HG02588 (cell line): ENCODE data around the gene PPP4R2.

Source experiments
- ATAC-seq: cut with Tn5 transposase; IDR thresholded peaks from one replicate; pipeline ENCODE4 v1.9.1; 2021; ENCODE audit warnings: mild to moderate bottlenecking, moderate library complexity; ENCODE audit not compliant: unreplicated experiment

The PPP4R2 gene

DNA sequence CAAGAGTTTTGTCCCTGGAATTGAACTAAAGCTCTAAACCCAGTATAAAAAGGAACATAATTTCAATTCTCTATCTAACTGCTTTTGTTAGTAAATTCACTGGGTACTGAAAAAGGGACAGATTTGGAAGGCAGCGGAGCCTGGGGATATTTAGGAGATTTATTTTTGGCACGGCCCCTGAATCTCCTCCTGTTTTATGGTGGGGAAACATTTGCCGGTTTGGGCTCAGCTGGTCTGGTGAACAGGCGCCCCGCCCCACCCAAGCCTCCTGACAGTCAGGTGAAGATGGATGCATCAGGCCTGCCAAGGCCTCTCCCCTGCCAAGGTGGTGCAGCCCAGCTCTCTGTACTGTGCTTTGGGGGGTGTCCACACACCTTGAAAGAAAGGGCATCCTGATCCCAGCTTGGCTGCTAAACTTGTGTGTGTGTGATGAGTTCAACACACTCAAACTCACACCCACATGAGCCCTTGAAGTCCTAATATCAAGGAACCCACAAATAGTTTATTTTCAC lies 111.1 kb downstream of the PPP4R2 start:
- no peak for ATAC-seq

DNA sequence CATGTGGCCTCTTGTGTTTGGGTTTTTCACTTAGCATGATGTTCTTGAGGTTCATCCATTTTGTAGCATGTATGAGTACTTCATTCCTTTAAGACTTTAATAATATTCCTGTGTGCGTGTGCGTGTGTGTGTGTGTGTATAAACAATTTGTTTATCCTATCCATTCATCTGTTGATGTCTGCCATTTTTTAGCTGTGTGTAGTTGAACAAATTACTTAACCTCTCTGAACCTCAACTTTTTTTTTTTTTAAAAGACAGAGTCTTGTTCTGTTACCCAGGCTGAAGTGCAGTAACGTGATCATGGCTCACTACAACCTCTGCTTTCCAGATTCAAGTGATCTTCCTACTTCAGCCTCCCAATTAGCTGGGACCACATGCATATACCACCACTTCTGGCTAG lies 112.1 kb downstream of the PPP4R2 start:
- ATAC-seq, result no peak

DNA sequence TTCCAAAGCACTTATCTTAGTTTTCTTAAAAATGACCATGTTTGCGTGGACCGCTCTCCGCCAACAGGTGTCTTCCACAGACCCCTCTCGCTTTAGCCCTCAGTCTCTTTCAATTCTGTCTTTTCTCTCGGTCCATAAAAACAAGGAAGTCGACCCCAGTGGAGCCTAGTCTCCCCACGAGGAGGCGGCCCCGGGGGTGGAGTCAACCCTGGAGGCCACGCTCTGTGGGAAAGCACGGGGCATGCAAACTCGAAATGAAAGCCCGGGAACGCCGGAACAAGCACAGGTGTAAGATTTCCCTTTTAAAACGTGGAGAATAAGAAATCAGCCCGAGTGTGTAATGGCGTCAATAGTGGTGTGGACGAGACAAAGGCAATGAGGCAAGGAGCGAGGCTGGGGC lies 113.9 kb downstream of the PPP4R2 start:
- no peak for ATAC-seq

DNA sequence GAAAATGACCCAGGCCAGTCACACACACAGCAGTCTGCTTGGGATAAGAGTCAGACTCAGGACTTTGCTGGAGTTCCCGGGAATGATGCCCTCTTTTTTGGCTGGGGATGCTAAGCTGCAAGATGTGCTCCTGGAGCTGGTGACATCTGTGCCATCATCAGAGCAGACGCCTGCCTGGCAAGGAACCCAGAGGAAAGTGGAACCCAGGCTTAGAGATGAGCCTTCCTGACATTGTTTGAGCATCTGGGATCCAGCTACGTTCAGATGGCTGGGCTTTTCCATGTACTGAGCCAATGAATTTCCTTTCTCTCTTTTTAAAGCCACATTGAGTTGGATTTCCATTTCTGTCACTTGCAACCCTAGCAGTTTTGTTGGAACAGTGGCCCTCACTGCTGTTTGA lies 118.1 kb downstream of the PPP4R2 start:
- ATAC-seq, result no peak

DNA sequence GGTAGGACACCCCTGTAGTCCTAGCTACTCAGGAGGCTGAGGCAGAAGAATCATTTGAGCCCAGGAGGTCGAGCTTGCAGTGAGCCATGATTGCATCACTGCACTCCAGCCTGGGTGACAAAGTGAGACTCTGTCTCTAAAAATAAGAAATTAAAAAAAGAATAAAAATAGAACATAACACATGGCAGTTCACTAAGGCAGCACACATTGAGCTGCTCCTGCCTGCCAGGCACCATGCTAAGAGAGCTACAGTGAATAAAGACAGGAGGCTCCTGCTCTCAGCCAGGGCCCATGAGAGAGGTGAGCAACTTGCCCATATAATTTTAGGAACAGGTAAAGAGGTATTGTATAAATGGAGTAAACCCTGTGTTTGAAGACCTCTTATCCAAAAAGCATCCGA lies 119.2 kb downstream of the PPP4R2 start:
- no peak for ATAC-seq
